K562 (cell line): ENCODE measurements around the gene CFAP206. TPM values are rescaled to one million over a fixed set of nuclear protein-coding genes. Genes with fewer than 3 reads are reported as not detected.

Experiments used
- AFF4 ChIP-seq: sonication (generic); formaldehyde crosslinking; IDR thresholded peaks from 2 replicates; pipeline ENCODE4 v1.8.0; 2023; ENCODE audit warnings: mild to moderate bottlenecking, missing genetic modification reagents
- BCOR ChIP-seq: fragments of 450-650 bp; IDR thresholded peaks from 2 replicates; pipeline ENCODE4 v1.6.1; 2016
- CXXC5 ChIP-seq: fragments of 250-450 bp; sonication (Bioruptor Pico); IDR thresholded peaks from 2 replicates; pipeline ENCODE4 v1.8.0; 2022; ENCODE audit warnings: inconsistent platforms, mild to moderate bottlenecking, moderate library complexity
- HDAC1 ChIP-seq, 2 experiments: fragments of 450-650 bp; IDR thresholded peaks; 2 replicates each; pipeline ENCODE4 v1.6.1; 2016 to 2017; ENCODE audit warnings: inconsistent platforms in 1 of 2, mild to moderate bottlenecking in 1 of 2, moderate library complexity in 1 of 2
- HDAC2 ChIP-seq: fragments of 450-650 bp; IDR thresholded peaks from 2 replicates; pipeline ENCODE4 v1.6.1; 2016; ENCODE audit warnings: mild to moderate bottlenecking
- MCM3 ChIP-seq: fragments of 450-650 bp; IDR thresholded peaks from 2 replicates; pipeline ENCODE4 v1.6.1; 2016
- MIER1 ChIP-seq: fragments of 450-650 bp; IDR thresholded peaks from 2 replicates; pipeline ENCODE4 v1.6.1; 2016; ENCODE audit warnings: antibody characterized with exemption, mild to moderate bottlenecking, low read depth
- MTA3 ChIP-seq: fragments of 450-650 bp; formaldehyde crosslinking; IDR thresholded peaks from 2 replicates; pipeline ENCODE4 v1.6.1; 2017; ENCODE audit warnings: mild to moderate bottlenecking, borderline replicate concordance
- MTF1 ChIP-seq: fragments of 250-450 bp; sonication (Bioruptor Pico); IDR thresholded peaks from 2 replicates; pipeline ENCODE4 v1.9.0; 2021; ENCODE audit warnings: moderate library complexity, mild to moderate bottlenecking, inconsistent platforms, borderline replicate concordance
- NCOA4 ChIP-seq: fragments of 450-650 bp; IDR thresholded peaks from 2 replicates; pipeline ENCODE4 v1.6.1; 2018; ENCODE audit warnings: mild to moderate bottlenecking; ENCODE audit not compliant: partially characterized antibody
- NONO ChIP-seq, 2 experiments: fragments of 200-400 bp in 1 of 2; fragments of 450-650 bp in 1 of 2; formaldehyde crosslinking in 1 of 2; IDR thresholded peaks; 2 replicates each; pipeline ENCODE4 v1.6.1; 2017; ENCODE audit warnings: low read depth in 2 of 2, mild to moderate bottlenecking in 2 of 2, moderate library complexity in 2 of 2, low read length in 1 of 2
- NR2C2 ChIP-seq, 2 experiments: fragments of 200-800 bp in 1 of 2; sonication (Bioruptor generic) in 1 of 2; sonication (generic) in 1 of 2; formaldehyde crosslinking in 1 of 2; IDR thresholded peaks; 2 replicates each; pipeline versions ENCODE4 v1.6.1 to v1.8.0; 2016 to 2022; ENCODE audit warnings: mild to moderate bottlenecking in 1 of 2, missing compliant biosample characterization in 1 of 2, missing genetic modification characterization in 1 of 2, missing genetic modification reagents in 1 of 2
- TCFL5 ChIP-seq: fragments of 250-450 bp; sonication (Bioruptor Pico); conservative IDR thresholded peaks from 2 replicates; pipeline ENCODE4 v1.6.1; 2021; ENCODE audit warnings: mild to moderate bottlenecking, moderate library complexity, matching md5 sums
- ZBTB34 ChIP-seq: fragments of 250-450 bp; sonication (Bioruptor Pico); IDR thresholded peaks from 2 replicates; pipeline ENCODE4 v1.8.0; 2021; ENCODE audit warnings: mild to moderate bottlenecking, moderate library complexity
- ZEB2 ChIP-seq: fragments of 450-650 bp; IDR thresholded peaks from 2 replicates; pipeline ENCODE4 v1.6.1; 2016
- ZNF347 ChIP-seq: fragments of 450-650 bp; formaldehyde crosslinking; IDR thresholded peaks from 2 replicates; pipeline ENCODE4 v1.4.0; 2020; ENCODE audit warnings: low read depth, mild to moderate bottlenecking, moderate library complexity
- polyA plus RNA-seq, 8 experiments: library from polyadenylated mRNA; depleted of rRNA in 4 of 8; stranded (reverse) in 5 of 8; unstranded in 3 of 8; fragments of >200 nt; fragmentation: Nextera tagmentation in 2 of 8; fragmentation: Illumina TruSeq in 1 of 8; extraction: Ambion mirVana in 2 of 8; extraction: Trizol in 1 of 8; gene quantifications; 2 replicates each; pipeline versions ENCODE4 v1.2.1 to v1.2.3, GENCODE V29; 2011 to 2014; ENCODE audit warnings: inconsistent platforms in 1 of 8, missing spikeins in 1 of 8
- total RNA-seq, 7 experiments: library from RNA; depleted of rRNA in 6 of 7; stranded (reverse); fragments of >200 nt in 6 of 7; fragmentation: Illumina TruSeq in 2 of 7; extraction: Trizol in 2 of 7; gene quantifications; 2 replicates each; pipeline versions ENCODE4 v1.2.1 to v1.2.3, GENCODE V29; 2011 to 2021; ENCODE audit warnings: low replicate concordance in 1 of 7
- TF ChIP-seq, protein P1 (sequence below): sonication (generic); formaldehyde crosslinking; IDR thresholded peaks from 2 replicates; pipeline ENCODE4 v1.8.0; 2022; ENCODE audit warnings: mild to moderate bottlenecking, missing genetic modification reagents
- TF ChIP-seq, protein P2 (sequence below): fragments of 250-450 bp; sonication (Bioruptor Pico); IDR thresholded peaks from 2 replicates; pipeline ENCODE4 v1.4.0; 2020
- TF ChIP-seq, protein P3 (sequence below), 2 experiments: fragments of 450-650 bp; IDR thresholded peaks; 2 replicates each; pipeline ENCODE4 v1.6.1; 2016
- TF ChIP-seq, protein P4 (sequence below): fragments of 450-650 bp; formaldehyde crosslinking; IDR thresholded peaks from 2 replicates; pipeline ENCODE4 v1.4.0; 2020; ENCODE audit warnings: mild to moderate bottlenecking, moderate library complexity

Gene CFAP206
- total and polyA plus RNA-seq, 9 of the 15 experiments (the other 6 are each of a cell fraction or from before 2014, with no cell fraction given): 0.06 to 0.33 (median 0.18) TPM; not detected in 2

- no peak for TF ChIP-seq MCM3
- no peak for TF ChIP-seq BCOR
- no peak for TF ChIP-seq ZNF347 (CRISPR knock-in tag)
- TF ChIP-seq NONO (IDR thresholded peaks at IDR 0.05; ENCODE audit: low read depth in 2 of 2, low read length in 1 of 2): no peak
- TF ChIP-seq HDAC1 (IDR thresholded peaks at IDR 0.05): peak in 1 of 2 experiments; percentile 56; a peak in 2 of 4 replicates
- TF ChIP-seq CXXC5 (CRISPR knock-in tag): no peak
- TF ChIP-seq NCOA4: no peak
- TF ChIP-seq MTA3: no peak
- TF ChIP-seq ZBTB34 (CRISPR knock-in tag): no peak
- no peak for TF ChIP-seq MTF1 (CRISPR knock-in tag)
- TF ChIP-seq, protein P1, sequence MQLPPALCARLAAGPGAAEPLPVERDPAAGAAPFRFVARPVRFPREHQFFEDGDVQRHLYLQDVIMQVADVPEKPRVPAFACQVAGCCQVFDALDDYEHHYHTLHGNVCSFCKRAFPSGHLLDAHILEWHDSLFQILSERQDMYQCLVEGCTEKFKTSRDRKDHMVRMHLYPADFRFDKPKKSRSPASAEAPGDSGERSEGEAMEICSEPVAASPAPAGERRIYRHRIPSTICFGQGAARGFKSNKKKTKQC (CRISPR knock-in tag): peak; percentile 76
- TF ChIP-seq HDAC2: peak; percentile 75; the same call in 1 of the 2 replicates
- TF ChIP-seq, protein P2, sequence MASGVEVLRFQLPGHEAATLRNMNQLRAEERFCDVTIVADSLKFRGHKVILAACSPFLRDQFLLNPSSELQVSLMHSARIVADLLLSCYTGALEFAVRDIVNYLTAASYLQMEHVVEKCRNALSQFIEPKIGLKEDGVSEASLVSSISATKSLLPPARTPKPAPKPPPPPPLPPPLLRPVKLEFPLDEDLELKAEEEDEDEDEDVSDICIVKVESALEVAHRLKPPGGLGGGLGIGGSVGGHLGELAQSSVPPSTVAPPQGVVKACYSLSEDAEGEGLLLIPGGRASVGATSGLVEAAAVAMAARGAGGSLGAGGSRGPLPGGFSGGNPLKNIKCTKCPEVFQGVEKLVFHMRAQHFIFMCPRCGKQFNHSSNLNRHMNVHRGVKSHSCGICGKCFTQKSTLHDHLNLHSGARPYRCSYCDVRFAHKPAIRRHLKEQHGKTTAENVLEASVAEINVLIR: peak; percentile 32; the same call in 1 of the 2 replicates
- TF ChIP-seq AFF4: no peak
- TF ChIP-seq, protein P3, sequence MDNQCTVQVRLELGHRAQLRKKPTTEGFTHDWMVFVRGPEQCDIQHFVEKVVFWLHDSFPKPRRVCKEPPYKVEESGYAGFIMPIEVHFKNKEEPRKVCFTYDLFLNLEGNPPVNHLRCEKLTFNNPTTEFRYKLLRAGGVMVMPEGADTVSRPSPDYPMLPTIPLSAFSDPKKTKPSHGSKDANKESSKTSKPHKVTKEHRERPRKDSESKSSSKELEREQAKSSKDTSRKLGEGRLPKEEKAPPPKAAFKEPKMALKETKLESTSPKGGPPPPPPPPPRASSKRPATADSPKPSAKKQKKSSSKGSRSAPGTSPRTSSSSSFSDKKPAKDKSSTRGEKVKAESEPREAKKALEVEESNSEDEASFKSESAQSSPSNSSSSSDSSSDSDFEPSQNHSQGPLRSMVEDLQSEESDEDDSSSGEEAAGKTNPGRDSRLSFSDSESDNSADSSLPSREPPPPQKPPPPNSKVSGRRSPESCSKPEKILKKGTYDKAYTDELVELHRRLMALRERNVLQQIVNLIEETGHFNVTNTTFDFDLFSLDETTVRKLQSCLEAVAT (IDR thresholded peaks at IDR 0.05): no peak
- no peak for TF ChIP-seq TCFL5
- peak; percentile 98 for TF ChIP-seq MIER1
- TF ChIP-seq, protein P4, sequence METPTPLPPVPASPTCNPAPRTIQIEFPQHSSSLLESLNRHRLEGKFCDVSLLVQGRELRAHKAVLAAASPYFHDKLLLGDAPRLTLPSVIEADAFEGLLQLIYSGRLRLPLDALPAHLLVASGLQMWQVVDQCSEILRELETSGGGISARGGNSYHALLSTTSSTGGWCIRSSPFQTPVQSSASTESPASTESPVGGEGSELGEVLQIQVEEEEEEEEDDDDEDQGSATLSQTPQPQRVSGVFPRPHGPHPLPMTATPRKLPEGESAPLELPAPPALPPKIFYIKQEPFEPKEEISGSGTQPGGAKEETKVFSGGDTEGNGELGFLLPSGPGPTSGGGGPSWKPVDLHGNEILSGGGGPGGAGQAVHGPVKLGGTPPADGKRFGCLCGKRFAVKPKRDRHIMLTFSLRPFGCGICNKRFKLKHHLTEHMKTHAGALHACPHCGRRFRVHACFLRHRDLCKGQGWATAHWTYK (CRISPR knock-in tag): no peak
- no peak for TF ChIP-seq NR2C2 (CRISPR knock-in tag; IDR thresholded peaks at IDR 0.05)
- no peak for TF ChIP-seq NR2C2 (tag; IDR thresholded peaks at IDR 0.05)
- no peak for TF ChIP-seq ZEB2
Measured at GRCh38 chr6:87436435-87436834, 28.7 kb downstream of the CFAP206 start (continued).
